HG02588 (cell line): Measurements from ENCODE around the gene TPTE2.
"Not testable (repeated sequence)": the region's sequence is repeated elsewhere in the genome, so short reads cannot be mapped to it uniquely, and the experiment has no call there.

Experiments used
- ATAC-seq: cut with Tn5 transposase; IDR thresholded peaks from one replicate; pipeline ENCODE4 v1.9.1; 2021; ENCODE audit warnings: mild to moderate bottlenecking, moderate library complexity; ENCODE audit not compliant: unreplicated experiment

Gene TPTE2

DNA sequence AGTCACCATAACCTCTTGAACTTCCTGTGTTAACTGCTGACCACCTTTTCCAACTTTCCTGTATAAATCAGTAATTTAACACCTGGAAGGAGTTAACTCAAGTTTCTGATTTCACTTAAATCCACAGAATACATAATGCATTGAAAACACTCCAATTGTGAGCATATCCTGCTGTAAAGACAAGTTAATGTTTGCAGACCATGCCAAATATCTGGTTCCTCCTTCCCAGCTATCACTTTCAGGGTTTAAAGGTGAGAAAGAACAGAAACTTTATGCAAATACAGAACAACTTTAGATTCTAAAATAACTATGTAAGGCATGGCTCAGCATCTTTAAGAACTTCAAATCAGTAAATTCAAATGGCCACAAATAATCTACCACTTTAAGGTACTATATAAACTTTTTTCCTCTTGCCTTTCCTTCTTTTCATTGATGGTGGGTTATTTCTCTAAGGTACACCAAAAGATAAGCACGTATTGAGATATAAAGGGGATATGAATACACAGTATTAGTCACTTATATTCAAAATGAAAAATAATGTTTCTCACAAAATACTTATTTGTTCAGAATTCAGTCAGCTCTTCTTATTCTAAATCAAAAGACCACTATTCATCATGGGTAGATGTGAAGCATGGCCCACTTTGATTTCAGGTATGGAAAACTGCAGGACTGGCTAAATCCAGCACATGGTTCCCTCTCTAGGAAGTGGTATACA is 6.6 kb upstream of the TPTE2 start:
- ATAC-seq, result peak; percentile 67

DNA sequence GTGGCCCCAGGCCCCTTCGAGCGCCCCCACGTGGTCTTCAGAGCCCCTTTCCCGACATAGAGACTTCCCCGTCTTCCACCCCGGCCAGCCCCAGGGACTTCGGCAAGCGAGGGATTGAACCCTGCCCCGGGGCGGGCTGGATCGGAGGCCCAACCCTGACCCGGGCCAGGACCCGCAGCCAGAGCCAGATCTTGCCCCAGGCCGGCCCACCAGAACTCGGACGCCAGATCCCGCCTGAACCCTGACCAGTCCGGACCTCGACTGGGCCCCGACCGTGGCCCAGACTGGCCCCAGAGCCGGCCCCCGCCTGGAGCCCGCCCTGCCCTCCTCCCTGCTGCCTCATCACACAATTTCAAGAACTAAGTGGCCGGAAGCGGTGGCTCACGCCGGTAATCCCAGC is 253 bp upstream of the TPTE2 start:
- ATAC-seq, result no peak

DNA sequence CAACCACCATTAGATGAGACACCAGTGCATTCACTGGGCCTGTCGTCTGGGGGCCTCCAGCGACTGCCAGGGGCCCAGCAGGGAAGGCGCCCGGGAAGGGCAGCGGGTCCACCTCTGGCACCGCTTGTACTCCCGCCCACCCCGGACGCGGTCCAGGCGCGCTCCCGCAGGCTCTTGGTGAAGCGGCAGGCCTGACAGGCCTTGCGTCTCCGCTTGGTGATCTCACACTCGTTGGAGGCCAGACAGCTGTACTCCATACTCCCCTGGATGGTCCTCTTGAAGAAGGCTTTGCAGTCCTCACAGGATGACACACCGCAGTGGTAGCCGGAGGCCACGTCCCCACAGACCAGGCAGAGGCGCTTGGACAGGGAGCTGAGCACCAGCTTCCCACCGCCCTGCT is 660 bp downstream of the TPTE2 start:
- ATAC-seq, result not testable (repeated sequence)

DNA sequence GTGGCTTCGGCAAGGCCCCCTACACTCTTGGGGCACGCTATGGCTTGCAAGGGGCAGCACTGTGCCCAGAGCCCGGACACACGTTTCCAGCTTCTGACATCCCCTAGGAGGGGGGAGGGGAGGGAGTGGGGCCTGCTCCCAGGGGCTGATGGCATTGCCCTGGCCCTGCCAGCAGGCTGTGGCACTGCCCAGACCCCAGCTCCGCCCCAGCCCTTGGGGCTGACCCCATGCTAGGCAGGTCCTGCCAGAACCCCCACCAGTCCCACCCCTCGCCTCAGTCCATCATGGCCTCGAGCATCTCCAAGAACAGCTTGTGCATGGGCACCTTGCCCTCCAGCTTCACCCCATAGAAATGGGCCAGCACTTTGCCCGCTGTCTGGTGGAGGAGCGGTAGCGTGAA is 1.6 kb downstream of the TPTE2 start:
- ATAC-seq, result not testable (repeated sequence)

DNA sequence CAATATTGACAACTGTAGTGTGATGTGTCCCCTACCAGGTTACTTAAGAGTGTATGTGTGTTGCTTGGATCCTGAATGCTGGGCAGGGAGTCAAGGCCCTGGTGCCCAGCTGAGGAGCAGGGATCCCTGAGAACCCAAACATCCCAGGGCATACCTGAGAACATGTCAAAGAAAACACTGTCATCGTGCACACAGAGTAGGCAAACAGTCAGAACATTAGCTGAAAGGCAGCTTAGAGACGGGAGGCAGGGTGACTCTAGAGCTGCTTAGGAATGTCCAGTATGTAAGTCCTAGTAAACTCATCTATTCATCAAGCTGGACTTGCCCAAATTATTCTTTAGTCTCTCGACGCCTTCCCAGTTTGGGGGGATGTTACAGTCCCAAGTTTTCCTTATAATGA is 4.0 kb downstream of the TPTE2 start:
- ATAC-seq, result not testable (repeated sequence)

DNA sequence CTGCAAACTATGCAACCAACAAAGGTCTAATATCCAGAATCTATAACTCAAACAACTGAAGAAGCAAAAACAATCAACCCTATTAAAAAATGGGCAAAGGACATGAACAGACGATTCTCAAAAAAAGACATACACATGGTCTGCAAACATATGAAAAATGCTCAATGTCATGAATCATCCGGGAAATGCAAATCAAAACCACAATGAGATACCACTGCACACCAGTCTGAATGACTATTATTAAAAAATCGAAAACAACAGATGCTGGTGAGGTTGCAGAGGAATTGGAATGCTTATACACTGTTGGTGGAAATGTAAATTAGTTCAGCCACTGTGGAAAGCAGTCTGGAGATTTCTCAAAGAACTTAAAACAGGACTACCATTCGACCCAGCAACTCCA is 12.1 kb downstream of the TPTE2 start:
- not testable (repeated sequence) for ATAC-seq

DNA sequence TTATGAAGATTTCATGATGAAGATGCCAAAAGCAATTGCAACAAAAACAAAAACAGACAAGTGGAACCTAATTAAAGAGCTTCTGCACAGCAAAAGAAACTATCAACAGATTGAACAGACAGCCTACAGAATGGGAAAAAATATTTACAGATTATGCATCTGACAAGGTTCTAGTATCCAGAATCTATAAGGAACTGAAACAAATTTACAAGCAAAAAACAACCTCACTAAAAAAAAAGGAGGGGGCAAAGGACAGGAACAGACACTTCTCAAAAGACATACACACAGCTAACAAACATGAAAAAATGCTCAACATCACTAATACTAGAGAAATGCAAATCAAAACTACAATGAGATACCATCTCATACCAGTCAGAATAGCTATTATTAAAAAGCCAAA is 35.7 kb downstream of the TPTE2 start:
- peak; percentile 71 for ATAC-seq

DNA sequence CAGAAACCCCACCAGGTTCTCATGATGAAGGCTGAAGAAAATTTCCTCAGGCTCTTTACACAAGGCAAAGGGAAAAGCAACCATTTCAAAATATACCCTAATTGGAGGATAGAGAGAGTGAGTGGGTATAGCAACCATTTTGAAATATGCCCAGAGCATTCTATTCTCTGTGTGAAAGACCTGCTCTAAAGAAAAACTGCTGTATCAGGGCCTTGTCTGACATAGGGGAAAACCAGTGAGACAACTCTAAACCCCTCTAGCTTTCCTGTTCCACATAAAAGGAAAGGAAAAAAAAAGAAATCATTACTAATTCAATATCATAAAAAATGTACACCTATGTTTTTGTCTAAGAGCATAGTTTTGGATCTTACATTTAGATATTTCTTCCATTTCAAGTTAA is 42.3 kb downstream of the TPTE2 start:
- no peak for ATAC-seq

DNA sequence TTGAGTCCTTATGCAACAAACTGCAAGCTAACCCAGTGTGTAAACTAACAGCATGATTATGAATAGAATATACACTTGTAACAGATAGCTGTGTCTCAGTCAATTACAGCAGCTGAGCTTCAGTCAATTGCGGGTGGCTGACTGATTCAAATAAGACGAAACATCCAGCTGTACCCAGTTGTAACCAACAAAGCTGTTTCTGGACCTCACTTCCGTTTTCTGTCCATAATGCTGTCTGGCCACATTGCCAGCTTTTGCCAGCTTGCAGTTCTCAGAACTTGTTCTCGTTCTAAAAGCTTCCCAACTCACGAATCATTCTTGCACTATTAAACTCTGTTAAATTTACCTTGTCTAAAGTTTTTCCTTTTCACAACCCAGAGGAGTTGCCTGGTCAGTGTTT is 53.7 kb downstream of the TPTE2 start:
- ATAC-seq, result not testable (repeated sequence)

DNA sequence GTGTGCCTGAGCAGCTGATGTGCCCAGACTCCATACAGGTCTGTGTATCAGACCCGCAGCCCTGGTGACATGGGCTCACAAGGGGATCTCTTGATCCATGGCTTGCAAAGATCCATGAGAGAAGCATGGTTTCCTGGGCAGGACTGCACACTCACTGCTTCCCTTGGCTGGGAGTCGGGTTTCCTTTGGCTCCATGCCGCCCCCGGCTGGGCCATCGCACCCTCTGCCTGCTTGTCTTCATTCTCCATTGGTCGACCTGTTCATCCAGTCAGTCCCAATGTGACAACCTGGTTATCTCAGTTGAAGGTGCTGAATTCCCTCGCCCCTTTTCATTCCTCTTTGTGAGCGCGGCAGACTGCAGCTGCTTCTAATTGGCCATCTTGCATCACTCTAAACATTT is 101.2 kb downstream of the TPTE2 start:
- ATAC-seq, result not testable (repeated sequence)

DNA sequence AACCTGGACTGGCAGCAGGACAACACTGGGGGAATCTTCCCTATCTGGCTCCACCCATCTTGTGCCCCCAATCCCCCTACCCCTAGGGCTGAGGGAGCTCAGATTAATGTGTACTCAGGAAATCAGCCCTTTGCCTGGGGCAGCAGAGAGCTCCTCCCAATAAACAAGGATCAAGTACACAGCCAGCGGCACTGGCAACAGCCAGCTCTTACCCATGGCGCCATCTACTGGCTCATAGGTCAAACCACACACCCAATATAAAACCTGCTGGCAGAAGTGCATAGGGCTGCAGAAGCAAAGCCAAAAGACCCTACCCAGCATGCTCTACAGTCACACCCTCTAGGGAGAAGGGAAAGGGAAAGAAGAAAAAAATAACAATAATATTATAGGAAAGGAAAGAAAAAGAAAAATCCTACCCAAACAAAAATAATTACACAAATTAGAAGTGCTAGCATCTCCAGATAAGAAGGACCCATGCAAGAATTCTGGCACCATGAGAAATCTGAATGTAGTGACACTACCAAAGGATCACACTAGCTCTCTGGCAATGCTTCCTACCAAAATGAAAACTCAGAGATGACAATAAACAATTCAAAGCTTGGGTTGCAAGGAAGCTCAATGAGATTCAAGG is 122.2 kb downstream of the TPTE2 start:
- ATAC-seq, result not testable (repeated sequence)

DNA sequence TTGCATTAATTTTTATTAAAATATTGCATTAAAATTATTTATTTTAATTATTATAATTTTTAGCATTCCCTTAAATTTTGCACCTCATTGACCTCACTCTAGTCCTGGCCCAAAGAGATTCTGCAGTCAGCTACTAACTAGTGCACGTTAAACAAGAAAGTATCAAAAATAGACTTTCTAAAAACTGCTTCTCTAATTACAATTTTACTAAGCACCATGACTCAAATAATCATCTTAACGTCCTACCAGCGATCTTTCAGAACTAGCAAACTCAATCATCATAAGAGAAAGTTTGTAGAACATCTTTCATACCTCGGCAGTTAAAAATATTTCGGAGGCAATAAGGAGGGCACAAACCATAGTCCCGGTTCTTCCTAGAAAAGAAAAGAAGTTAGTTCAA is 123.6 kb downstream of the TPTE2 start:
- not testable (repeated sequence) for ATAC-seq

DNA sequence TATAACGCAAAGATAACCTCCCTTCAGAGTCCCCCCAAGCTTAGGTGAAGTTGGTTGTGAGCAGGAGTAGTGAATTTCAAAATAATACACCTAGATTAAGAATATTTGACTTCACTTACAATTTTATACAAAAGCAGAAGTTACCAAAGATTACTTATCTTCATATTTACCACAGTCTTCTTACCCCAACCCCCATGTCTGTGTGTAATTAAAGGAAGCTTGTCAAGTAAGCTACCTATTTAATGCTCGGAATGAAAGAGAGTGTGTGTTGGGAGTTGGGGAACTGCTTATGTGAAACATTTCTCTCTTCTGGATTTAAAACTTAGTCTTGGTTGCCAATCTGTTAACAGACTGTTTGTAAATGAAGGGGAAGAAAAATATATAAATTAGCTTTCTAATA is 139.1 kb downstream of the TPTE2 start:
- ATAC-seq, result not testable (repeated sequence)

DNA sequence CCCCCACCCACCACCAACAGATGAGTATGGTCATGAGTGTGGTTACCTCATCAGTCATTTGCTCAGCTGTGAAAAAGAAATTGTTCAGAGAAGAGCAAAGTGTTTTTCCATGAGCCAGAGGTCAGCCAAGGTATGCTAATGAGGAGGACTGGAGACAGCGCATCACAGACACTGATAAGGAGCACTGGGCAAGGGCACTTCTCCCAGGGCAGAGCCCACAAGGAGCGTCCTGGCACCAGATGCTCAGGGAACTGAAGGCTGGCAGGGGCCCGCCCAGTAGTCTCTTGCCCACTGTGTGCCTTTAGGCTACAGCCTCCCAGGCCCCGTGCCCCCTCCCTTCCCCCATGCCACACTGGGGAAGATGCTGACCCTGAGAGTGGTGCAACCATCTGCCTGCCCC is 148.8 kb downstream of the TPTE2 start:
- not testable (repeated sequence) for ATAC-seq

DNA sequence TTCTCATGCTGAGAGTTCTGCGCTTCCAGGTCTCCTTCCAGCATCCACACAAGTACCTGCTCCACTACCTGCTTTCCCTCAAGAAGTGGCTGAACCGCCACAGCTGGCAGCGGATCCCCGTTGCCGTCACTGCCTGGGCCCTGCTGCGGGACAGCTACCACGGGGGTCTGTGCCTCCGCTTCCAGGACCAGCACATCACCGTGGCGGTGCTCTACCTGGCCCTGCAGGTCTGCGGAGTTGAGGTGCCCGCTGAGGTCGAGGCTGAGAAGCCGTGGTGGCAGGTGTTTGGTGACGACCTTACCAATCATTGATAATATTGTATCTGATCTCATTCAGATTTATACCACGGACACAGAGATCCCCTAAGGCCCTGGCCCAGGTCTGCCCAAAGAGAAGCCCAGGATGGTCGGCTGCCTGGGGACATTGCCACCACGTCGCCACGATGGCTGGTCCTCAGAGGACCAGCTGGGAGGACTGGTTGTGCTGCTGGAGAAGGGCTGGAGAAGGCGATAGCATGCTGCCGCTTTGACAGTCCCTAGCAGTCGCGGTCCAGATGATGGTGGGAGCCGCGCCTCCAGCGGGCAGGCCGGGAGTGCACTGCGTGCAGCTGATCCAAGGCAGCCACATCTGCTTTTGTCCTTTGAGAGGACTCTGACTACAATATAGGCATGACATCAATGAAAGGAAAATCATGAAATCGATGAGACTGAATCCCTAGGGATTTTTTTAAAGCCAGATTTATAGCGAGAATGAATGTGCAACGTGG is 178.4 kb downstream of the TPTE2 start:
- not testable (repeated sequence) for ATAC-seq

DNA sequence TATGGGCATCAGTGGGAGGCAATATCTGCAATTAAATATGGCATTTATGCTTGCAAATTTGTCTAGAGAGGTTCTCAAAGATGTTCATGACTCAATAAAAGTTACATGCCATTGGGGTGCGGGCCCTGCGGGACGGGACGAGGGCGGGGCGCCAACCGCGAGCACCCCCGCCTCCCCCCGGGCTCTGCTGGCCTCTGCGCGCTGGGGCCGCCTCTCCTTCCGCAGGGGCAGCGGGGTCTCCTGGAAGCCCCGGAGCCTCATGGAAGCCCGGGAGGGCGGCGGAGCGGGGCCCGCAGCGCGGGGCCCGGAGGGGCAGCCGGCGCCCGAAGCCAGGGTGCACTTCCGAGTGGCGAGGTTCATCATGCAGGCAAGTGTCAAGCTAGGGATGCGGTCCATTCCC is 179.2 kb downstream of the TPTE2 start:
- no peak for ATAC-seq
